Ishikawa (cell line): ENCODE data around the gene DIRAS3.

Source experiments
- CEBPB ChIP-seq: IDR thresholded peaks from 2 replicates; pipeline ENCODE4 v1.6.1; 2012
- CREB1 ChIP-seq: IDR thresholded peaks from 2 replicates; pipeline ENCODE4 v1.6.1; 2012; ENCODE audit warnings: low read depth
- EGR1 ChIP-seq: IDR thresholded peaks from 2 replicates; pipeline ENCODE4 v1.6.1; 2012
- EP300 ChIP-seq: IDR thresholded peaks from 2 replicates; pipeline ENCODE4 v1.6.1; 2012; ENCODE audit warnings: borderline replicate concordance
- FOXM1 ChIP-seq: IDR thresholded peaks from 2 replicates; pipeline ENCODE4 v1.6.1; 2012; ENCODE audit warnings: low read depth, borderline replicate concordance
- MAX ChIP-seq: IDR thresholded peaks from 2 replicates; pipeline ENCODE4 v1.6.1; 2012
- NFIC ChIP-seq: IDR thresholded peaks from 2 replicates; pipeline ENCODE4 v1.6.1; 2012
- RAD21 ChIP-seq: IDR thresholded peaks from 2 replicates; pipeline ENCODE4 v1.6.1; 2012; ENCODE audit warnings: low read depth
- TAF1 ChIP-seq: IDR thresholded peaks from 2 replicates; pipeline ENCODE4 v1.6.1; 2012; ENCODE audit warnings: low read depth, mild to moderate bottlenecking
- TCF12 ChIP-seq: IDR thresholded peaks from 2 replicates; pipeline ENCODE4 v1.6.1; 2012; ENCODE audit warnings: low read depth
- TEAD4 ChIP-seq: IDR thresholded peaks from 2 replicates; pipeline ENCODE4 v1.6.1; 2012
- USF1 ChIP-seq: IDR thresholded peaks from 2 replicates; pipeline ENCODE4 v1.6.1; 2012
- YY1 ChIP-seq: IDR thresholded peaks from 2 replicates; pipeline ENCODE4 v1.6.1; 2012; ENCODE audit warnings: low read depth
- ZBTB7A ChIP-seq: IDR thresholded peaks from 2 replicates; pipeline ENCODE4 v1.6.1; 2012; ENCODE audit warnings: low read depth
- TF ChIP-seq, protein P1 (sequence below): IDR thresholded peaks from 2 replicates; pipeline ENCODE4 v1.6.1; 2012; ENCODE audit warnings: low read depth, mild to moderate bottlenecking

The DIRAS3 gene

DNA sequence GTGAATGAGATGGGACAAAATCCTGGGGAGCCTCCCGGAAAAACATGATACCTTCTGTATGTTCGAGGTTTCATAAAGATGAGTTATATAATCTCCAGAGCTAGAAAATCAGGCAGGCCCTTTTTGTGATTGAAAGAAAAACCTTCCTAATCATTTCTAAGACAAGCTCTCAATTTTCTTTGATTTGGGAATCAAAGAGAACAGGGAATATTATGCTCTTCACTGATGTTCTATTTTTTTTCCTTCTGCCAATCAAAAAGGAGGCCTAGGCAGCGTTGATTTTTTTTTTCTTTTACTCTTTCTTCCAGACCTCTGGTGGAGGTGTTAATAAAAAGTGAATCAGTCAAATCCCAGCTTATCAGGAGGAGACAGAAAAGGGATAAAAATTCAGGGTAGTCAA lies 34.5 kb downstream of the DIRAS3 start:
- TF ChIP-seq EGR1 = no peak
- no peak for TF ChIP-seq CREB1
- TF ChIP-seq ZBTB7A = no peak
- no peak for TF ChIP-seq NFIC
- no peak for TF ChIP-seq CEBPB
- TF ChIP-seq MAX = no peak
- no peak for TF ChIP-seq FOXM1
- TF ChIP-seq, protein P1, sequence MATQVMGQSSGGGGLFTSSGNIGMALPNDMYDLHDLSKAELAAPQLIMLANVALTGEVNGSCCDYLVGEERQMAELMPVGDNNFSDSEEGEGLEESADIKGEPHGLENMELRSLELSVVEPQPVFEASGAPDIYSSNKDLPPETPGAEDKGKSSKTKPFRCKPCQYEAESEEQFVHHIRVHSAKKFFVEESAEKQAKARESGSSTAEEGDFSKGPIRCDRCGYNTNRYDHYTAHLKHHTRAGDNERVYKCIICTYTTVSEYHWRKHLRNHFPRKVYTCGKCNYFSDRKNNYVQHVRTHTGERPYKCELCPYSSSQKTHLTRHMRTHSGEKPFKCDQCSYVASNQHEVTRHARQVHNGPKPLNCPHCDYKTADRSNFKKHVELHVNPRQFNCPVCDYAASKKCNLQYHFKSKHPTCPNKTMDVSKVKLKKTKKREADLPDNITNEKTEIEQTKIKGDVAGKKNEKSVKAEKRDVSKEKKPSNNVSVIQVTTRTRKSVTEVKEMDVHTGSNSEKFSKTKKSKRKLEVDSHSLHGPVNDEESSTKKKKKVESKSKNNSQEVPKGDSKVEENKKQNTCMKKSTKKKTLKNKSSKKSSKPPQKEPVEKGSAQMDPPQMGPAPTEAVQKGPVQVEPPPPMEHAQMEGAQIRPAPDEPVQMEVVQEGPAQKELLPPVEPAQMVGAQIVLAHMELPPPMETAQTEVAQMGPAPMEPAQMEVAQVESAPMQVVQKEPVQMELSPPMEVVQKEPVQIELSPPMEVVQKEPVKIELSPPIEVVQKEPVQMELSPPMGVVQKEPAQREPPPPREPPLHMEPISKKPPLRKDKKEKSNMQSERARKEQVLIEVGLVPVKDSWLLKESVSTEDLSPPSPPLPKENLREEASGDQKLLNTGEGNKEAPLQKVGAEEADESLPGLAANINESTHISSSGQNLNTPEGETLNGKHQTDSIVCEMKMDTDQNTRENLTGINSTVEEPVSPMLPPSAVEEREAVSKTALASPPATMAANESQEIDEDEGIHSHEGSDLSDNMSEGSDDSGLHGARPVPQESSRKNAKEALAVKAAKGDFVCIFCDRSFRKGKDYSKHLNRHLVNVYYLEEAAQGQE = no peak
- TF ChIP-seq YY1 = no peak
- TF ChIP-seq TCF12 = no peak
- TF ChIP-seq USF1 = no peak

DNA sequence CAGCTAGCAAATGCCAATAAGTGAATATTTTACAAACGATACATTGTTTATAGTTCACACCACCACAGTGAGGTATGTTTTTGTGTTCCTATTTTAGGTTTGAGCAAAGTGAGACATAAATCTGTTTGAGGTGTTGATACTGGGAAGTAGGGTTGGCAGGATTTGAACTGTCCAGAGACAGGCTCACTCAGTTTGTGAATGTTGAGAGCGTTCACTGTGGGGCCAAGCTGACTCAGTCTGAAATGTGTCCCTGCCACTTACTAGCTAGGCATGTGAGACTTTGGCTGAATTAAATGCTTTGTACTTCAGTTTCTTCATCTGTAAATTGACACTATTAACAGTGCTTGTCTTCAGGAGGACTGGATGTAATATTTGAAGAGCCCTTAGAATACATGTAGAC lies 35.1 kb downstream of the DIRAS3 start:
- TF ChIP-seq TCF12 (no peak), CREB1 (no peak), EP300 (no peak), EGR1 (no peak), NFIC (no peak), TAF1 (no peak), RAD21 (no peak), CEBPB (no peak), TEAD4 (no peak), ZBTB7A (no peak), YY1 (no peak), FOXM1 (no peak)
- TF ChIP-seq, protein P1 = no peak

GRCh38 chr1:68013351-68013750 lies 37.1 kb downstream of the DIRAS3 start:
- TF ChIP-seq MAX (no peak), EP300 (no peak), RAD21 (no peak), NFIC (no peak), USF1 (no peak), YY1 (no peak), TAF1 (no peak), CEBPB (no peak)
- TF ChIP-seq, protein P1 = no peak

- TF ChIP-seq TCF12 = no peak
- no peak for TF ChIP-seq USF1
- TF ChIP-seq EP300 = no peak
- TF ChIP-seq CEBPB = no peak
- no peak for TF ChIP-seq EGR1
- no peak for TF ChIP-seq TAF1
- no peak for TF ChIP-seq RAD21
- no peak for TF ChIP-seq TEAD4
- TF ChIP-seq YY1 = no peak
- TF ChIP-seq NFIC = no peak
- no peak for TF ChIP-seq FOXM1
- TF ChIP-seq, protein P1 = no peak
- TF ChIP-seq CREB1 = no peak
- no peak for TF ChIP-seq ZBTB7A
- TF ChIP-seq MAX = no peak
These were observed 38.6 kb downstream of the DIRAS3 start for GRCh38 chr1:68011657-68012375.
